K562 (cell line): ENCODE results near the gene SLC48A1. TPM values are rescaled to one million over a fixed set of nuclear protein-coding genes. Genes with fewer than 3 reads are reported as not detected.

Experiments
- ESRRB ChIP-seq: fragments of 250-450 bp; sonication (Bioruptor Pico); IDR thresholded peaks from 2 replicates; pipeline ENCODE4 v1.5.0; 2020; ENCODE audit warnings: mild to moderate bottlenecking, moderate library complexity, borderline replicate concordance
- FOXO4 ChIP-seq: fragments of 450-650 bp; formaldehyde crosslinking; IDR thresholded peaks from 2 replicates; pipeline ENCODE4 v1.4.0; 2020; ENCODE audit warnings: mild to moderate bottlenecking, moderate library complexity
- IRF1 ChIP-seq: sonication (generic); formaldehyde crosslinking; IDR thresholded peaks from 2 replicates; pipeline ENCODE4 v1.8.0; 2022; ENCODE audit warnings: missing genetic modification reagents, mild to moderate bottlenecking, borderline replicate concordance
- MED1 ChIP-seq: sonication (generic); formaldehyde crosslinking; IDR thresholded peaks from 2 replicates; pipeline ENCODE4 v1.8.1; 2023; ENCODE audit warnings: missing genetic modification reagents, borderline replicate concordance
- NFIX ChIP-seq: fragments of 250-450 bp; sonication (Bioruptor Pico); IDR thresholded peaks from 2 replicates; pipeline ENCODE4 v1.4.0; 2020; ENCODE audit warnings: low read depth, mild to moderate bottlenecking, moderate library complexity
- NFYB ChIP-seq: IDR thresholded peaks from 2 replicates; pipeline ENCODE4 v1.6.1; 2011; ENCODE audit warnings: mild to moderate bottlenecking, moderate library complexity; ENCODE audit not compliant: insufficient read length; ENCODE audit errors: extremely low read depth
- RNF2 ChIP-seq: sonication (generic); IDR thresholded peaks from 2 replicates; pipeline ENCODE4 v1.6.1; 2016
- SPI1 ChIP-seq: IDR thresholded peaks from 2 replicates; pipeline ENCODE4 v1.6.1; 2011; ENCODE audit warnings: low read depth, low read length, control low read depth, borderline replicate concordance
- ZFP30 ChIP-seq: fragments of 250-450 bp; sonication (Bioruptor Pico); IDR thresholded peaks from 2 replicates; pipeline ENCODE4 v1.8.0; 2022; ENCODE audit warnings: moderate library complexity, mild to moderate bottlenecking, inconsistent platforms, borderline replicate concordance
- ZHX1 ChIP-seq: fragments of 150-350 bp; conservative IDR thresholded peaks from 2 replicates; pipeline ENCODE4 v1.6.1; 2014; ENCODE audit warnings: low read length
- ZNF316 ChIP-seq: fragments of 450-650 bp; IDR thresholded peaks from 2 replicates; pipeline ENCODE4 v1.6.1; 2016
- ZNF695 ChIP-seq: fragments of 450-650 bp; formaldehyde crosslinking; IDR thresholded peaks from 2 replicates; pipeline ENCODE4 v1.4.0; 2020; ENCODE audit warnings: mild to moderate bottlenecking, moderate library complexity
- ZNF707 ChIP-seq: fragments of 250-450 bp; sonication (Bioruptor Pico); conservative IDR thresholded peaks from 2 replicates; pipeline ENCODE4 v1.8.0; 2022; ENCODE audit warnings: inconsistent platforms, mild to moderate bottlenecking, moderate library complexity
- ZNF75A ChIP-seq: fragments of 450-650 bp; formaldehyde crosslinking; IDR thresholded peaks from 2 replicates; pipeline ENCODE4 v1.4.0; 2020; ENCODE audit warnings: mild to moderate bottlenecking
- ZNF764 ChIP-seq: fragments of 250-450 bp; sonication (Bioruptor Pico); IDR thresholded peaks from 2 replicates; pipeline ENCODE4 v1.4.0; 2020; ENCODE audit warnings: low read depth, mild to moderate bottlenecking, moderate library complexity
- polyA plus RNA-seq, 8 experiments: library from polyadenylated mRNA; depleted of rRNA in 4 of 8; stranded (reverse) in 5 of 8; unstranded in 3 of 8; fragments of >200 nt; fragmentation: Nextera tagmentation in 2 of 8; fragmentation: Illumina TruSeq in 1 of 8; extraction: Ambion mirVana in 2 of 8; extraction: Trizol in 1 of 8; gene quantifications; 2 replicates each; pipeline versions ENCODE4 v1.2.1 to v1.2.3, GENCODE V29; 2011 to 2014; ENCODE audit warnings: inconsistent platforms in 1 of 8, missing spikeins in 1 of 8
- total RNA-seq, 7 experiments: library from RNA; depleted of rRNA in 6 of 7; stranded (reverse); fragments of >200 nt in 6 of 7; fragmentation: Illumina TruSeq in 2 of 7; extraction: Trizol in 2 of 7; gene quantifications; 2 replicates each; pipeline versions ENCODE4 v1.2.1 to v1.2.3, GENCODE V29; 2011 to 2021; ENCODE audit warnings: low replicate concordance in 1 of 7

SLC48A1 gene
- total and polyA plus RNA-seq, 9 of the 15 experiments (the other 6 are each of a cell fraction or from before 2014, with no cell fraction given): 10.7 to 37.5 (median 18.7) TPM

- TF ChIP-seq ZHX1: no peak
- TF ChIP-seq ESRRB (CRISPR knock-in tag): no peak
- TF ChIP-seq ZNF75A (CRISPR knock-in tag): no peak
- TF ChIP-seq ZNF695 (CRISPR knock-in tag): no peak
- no peak for TF ChIP-seq NFYB
- TF ChIP-seq ZNF707 (CRISPR knock-in tag): no peak
- no peak for TF ChIP-seq FOXO4 (CRISPR knock-in tag)
- peak; percentile 85 for TF ChIP-seq SPI1
- no peak for TF ChIP-seq ZNF316
- TF ChIP-seq RNF2: peak; percentile 78
- TF ChIP-seq ZFP30 (CRISPR knock-in tag): no peak
- TF ChIP-seq NFIX (CRISPR knock-in tag): no peak
- TF ChIP-seq MED1 (CRISPR knock-in tag): no peak
- TF ChIP-seq ZNF764 (CRISPR knock-in tag): no peak
- no peak for TF ChIP-seq IRF1 (CRISPR knock-in tag)
- TF ChIP-seq, all 486 proteins: peak for 108
These were observed 4.9 kb downstream of the SLC48A1 start (continued) for GRCh38 chr12:47777741-47778558.
